GM18868 (cell line): ENCODE results near the gene DLG2.

Experiments
- ATAC-seq: cut with Tn5 transposase; IDR thresholded peaks from one replicate; pipeline ENCODE4 v1.9.1; 2021; ENCODE audit warnings: mild to moderate bottlenecking, moderate library complexity; ENCODE audit not compliant: unreplicated experiment

Gene DLG2

GRCh38 chr11:84103096-84103495, 1524.0 kb downstream of the DLG2 start:
- ATAC-seq, result no peak

- no peak for ATAC-seq
These were observed 1530.0 kb downstream of the DLG2 start for GRCh38 chr11:84097186-84097585.

GRCh38 chr11:84091212-84091986, 1535.7 kb downstream of the DLG2 start:
- ATAC-seq, result no peak

GRCh38 chr11:84089072-84090057, 1537.8 kb downstream of the DLG2 start:
- ATAC-seq, result no peak

- no peak for ATAC-seq
These were observed 1555.3 kb downstream of the DLG2 start for GRCh38 chr11:84071851-84072250.

GRCh38 chr11:84069048-84069447, 1558.1 kb downstream of the DLG2 start:
- no peak for ATAC-seq

GRCh38 chr11:84061726-84062125, 1565.4 kb downstream of the DLG2 start:
- no peak for ATAC-seq

GRCh38 chr11:84056653-84057376, 1570.3 kb downstream of the DLG2 start:
- no peak for ATAC-seq

- no peak for ATAC-seq
These were observed 1582.0 kb downstream of the DLG2 start for GRCh38 chr11:84045146-84045545.

GRCh38 chr11:84044706-84045105, 1582.4 kb downstream of the DLG2 start:
- ATAC-seq, result no peak

GRCh38 chr11:84036664-84037194, 1590.4 kb downstream of the DLG2 start:
- no peak for ATAC-seq

GRCh38 chr11:84035645-84036044, 1591.5 kb downstream of the DLG2 start:
- no peak for ATAC-seq

- no peak for ATAC-seq
These were observed 1592.7 kb downstream of the DLG2 start for GRCh38 chr11:84034484-84034883.

GRCh38 chr11:84024266-84024665, 1602.9 kb downstream of the DLG2 start:
- ATAC-seq, result no peak

GRCh38 chr11:84022695-84023094, 1604.4 kb downstream of the DLG2 start:
- ATAC-seq, result no peak

- ATAC-seq, result no peak
These were observed 1604.9 kb downstream of the DLG2 start for GRCh38 chr11:84022201-84022600.

- no peak for ATAC-seq
These were observed 1605.9 kb downstream of the DLG2 start for GRCh38 chr11:84021291-84021690.

GRCh38 chr11:84019571-84020194, 1607.5 kb downstream of the DLG2 start:
- ATAC-seq, result no peak

GRCh38 chr11:84014539-84014938, 1612.6 kb downstream of the DLG2 start:
- no peak for ATAC-seq

- no peak for ATAC-seq
These were observed 1614.8 kb downstream of the DLG2 start for GRCh38 chr11:84012171-84012826.
